MM.1S (cell line): ENCODE results near the gene ATP2A2.

Experiments
- DNase-seq: peaks from one replicate; pipeline ENCODE4 v3.0.0-alpha.2; 2015
- H2AFZ ChIP-seq: fragments of 300-600 bp; sonication (generic); 2 replicates; pipeline ENCODE4 v1.6.0; 2016; ENCODE audit warnings: antibody characterized with exemption, low read length
- H3F3A ChIP-seq: fragments of 300-600 bp; sonication (generic); 2 replicates; pipeline ENCODE4 v1.6.1; 2016; ENCODE audit warnings: mild to moderate bottlenecking, antibody characterized with exemption, low read length, moderate library complexity, mixed read lengths; ENCODE audit not compliant: insufficient read depth
- H3K27ac ChIP-seq: fragments of 300-600 bp; sonication (generic); 2 replicates; pipeline ENCODE4 v1.5.1; 2016; ENCODE audit warnings: mild to moderate bottlenecking, low read length
- H3K27me3 ChIP-seq: fragments of 300-600 bp; sonication (generic); replicated peaks from 2 replicates; pipeline ENCODE4 v1.6.0; 2016; ENCODE audit warnings: low read length; ENCODE audit not compliant: insufficient read depth
- H3K36me3 ChIP-seq: fragments of 300-600 bp; sonication (generic); replicated peaks from 2 replicates; pipeline ENCODE4 v1.6.1; 2016; ENCODE audit warnings: mild to moderate bottlenecking, low read length, mixed read lengths; ENCODE audit not compliant: insufficient read depth
- H3K4me1 ChIP-seq: fragments of 300-600 bp; sonication (generic); 2 replicates; pipeline ENCODE4 v1.6.1; 2016; ENCODE audit warnings: low read length, mixed read lengths
- H3K4me2 ChIP-seq: fragments of 300-600 bp; sonication (generic); 2 replicates; pipeline ENCODE4 v1.6.0; 2016; ENCODE audit warnings: low read depth, low read length
- H3K4me3 ChIP-seq: fragments of 300-600 bp; sonication (generic); 2 replicates; pipeline ENCODE4 v1.5.1; 2016; ENCODE audit warnings: low read length, mixed read lengths
- H3K79me2 ChIP-seq: fragments of 300-600 bp; sonication (generic); 2 replicates; pipeline ENCODE4 v1.6.1; 2016; ENCODE audit warnings: mixed run types, low read length, mixed read lengths
- H3K9ac ChIP-seq: fragments of 300-600 bp; sonication (generic); 2 replicates; pipeline ENCODE4 v1.6.1; 2016; ENCODE audit warnings: low read length, mixed read lengths
- H3K9me2 ChIP-seq: fragments of 300-600 bp; sonication (generic); replicated peaks from 2 replicates; pipeline ENCODE4 v1.6.1; 2016; ENCODE audit warnings: mild to moderate bottlenecking, low read length, mixed read lengths; ENCODE audit not compliant: insufficient read depth
- H3K9me3 ChIP-seq: fragments of 300-600 bp; sonication (generic); replicated peaks from 2 replicates; pipeline ENCODE4 v1.6.1; 2016; ENCODE audit warnings: mild to moderate bottlenecking, low read length, mixed read lengths; ENCODE audit not compliant: insufficient read depth
- H4K20me1 ChIP-seq: fragments of 300-600 bp; sonication (generic); 2 replicates; pipeline ENCODE4 v1.6.1; 2016; ENCODE audit warnings: mild to moderate bottlenecking, low read length, moderate library complexity, mixed read lengths; ENCODE audit not compliant: insufficient read depth
- EZH2 ChIP-seq: fragments of 300-600 bp; sonication (generic); optimal IDR thresholded peaks from 2 replicates; pipeline ENCODE3; 2017; ENCODE audit warnings: low read depth, mild to moderate bottlenecking, antibody characterized with exemption, low read length, mixed read lengths
- EZH2phosphoT487 ChIP-seq: fragments of 300-600 bp; sonication (generic); IDR thresholded peaks from 2 replicates; pipeline ENCODE4 v1.6.1; 2018; ENCODE audit warnings: antibody characterized with exemption, low read length
- TF ChIP-seq, protein P1 (sequence below): fragments of 300-600 bp; sonication (generic); IDR thresholded peaks from 2 replicates; pipeline ENCODE4 v1.5.1; 2016; ENCODE audit warnings: antibody characterized with exemption, low read length, mixed read lengths

The ATP2A2 gene

DNA sequence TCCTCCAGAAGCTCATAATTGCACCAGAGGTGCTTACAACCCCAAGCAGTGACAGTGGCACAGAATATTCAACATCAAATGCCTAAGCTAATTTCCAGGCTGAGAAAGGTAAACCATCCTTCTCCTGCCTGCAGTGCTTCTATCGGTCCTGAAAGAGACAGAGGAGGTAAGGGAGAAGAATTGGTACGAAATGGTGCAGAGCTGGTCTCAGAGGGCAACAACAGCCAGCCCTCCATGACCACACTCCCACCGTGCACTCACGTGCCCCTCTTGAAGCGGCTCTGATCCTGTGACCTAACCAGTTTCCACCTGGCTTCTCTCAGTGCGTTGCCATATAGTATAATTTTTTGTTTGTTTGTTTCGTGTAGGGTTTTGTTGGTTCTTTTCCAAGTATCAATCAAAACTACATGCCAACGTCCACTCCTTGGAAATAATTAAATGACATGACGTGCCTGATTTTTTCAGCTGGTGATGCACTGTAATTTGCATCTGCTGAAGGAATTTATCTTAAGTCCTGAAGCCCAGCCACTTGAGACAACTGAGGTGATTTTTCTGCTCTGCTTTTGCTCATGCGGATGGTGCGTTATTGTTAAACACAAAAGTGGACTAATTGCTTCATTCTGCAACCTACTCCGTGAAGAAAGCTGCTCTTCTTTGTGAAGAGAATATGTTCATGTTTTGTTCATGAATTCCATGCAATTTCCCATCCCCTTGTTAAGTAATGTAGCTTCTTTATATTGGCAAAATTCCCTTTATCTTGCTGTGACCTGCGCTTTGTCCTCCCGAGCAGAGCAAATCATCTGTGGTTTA, 1.3 kb upstream of the ATP2A2 start:
- Histone ChIP-seq H3F3A (peaks cover 8% of the 10 kb centered on the region; the same call in 1 of the 2 replicates), H3K9ac (peak overlapping the region; percentile 88), H2AFZ (peak overlapping the region; percentile 75), H4K20me1 (peaks cover 10% of the 10 kb centered on the region; the same call in 1 of the 2 replicates), H3K4me1 (no peaks in the 10 kb centered on the region), H3K79me2 (peaks cover 33% of the 10 kb centered on the region), H3K27ac (peak overlapping the region; percentile 74; the same call in 1 of the 2 replicates), H3K9me2 (no peaks in the 10 kb centered on the region), H3K4me3 (peak overlapping the region; percentile 78), H3K4me2 (peak overlapping the region; percentile 84), H3K36me3 (no peaks in the 10 kb centered on the region), H3K9me3 (no peaks in the 10 kb centered on the region), H3K27me3 (no peaks in the 10 kb centered on the region)
- TF ChIP-seq, protein P1, sequence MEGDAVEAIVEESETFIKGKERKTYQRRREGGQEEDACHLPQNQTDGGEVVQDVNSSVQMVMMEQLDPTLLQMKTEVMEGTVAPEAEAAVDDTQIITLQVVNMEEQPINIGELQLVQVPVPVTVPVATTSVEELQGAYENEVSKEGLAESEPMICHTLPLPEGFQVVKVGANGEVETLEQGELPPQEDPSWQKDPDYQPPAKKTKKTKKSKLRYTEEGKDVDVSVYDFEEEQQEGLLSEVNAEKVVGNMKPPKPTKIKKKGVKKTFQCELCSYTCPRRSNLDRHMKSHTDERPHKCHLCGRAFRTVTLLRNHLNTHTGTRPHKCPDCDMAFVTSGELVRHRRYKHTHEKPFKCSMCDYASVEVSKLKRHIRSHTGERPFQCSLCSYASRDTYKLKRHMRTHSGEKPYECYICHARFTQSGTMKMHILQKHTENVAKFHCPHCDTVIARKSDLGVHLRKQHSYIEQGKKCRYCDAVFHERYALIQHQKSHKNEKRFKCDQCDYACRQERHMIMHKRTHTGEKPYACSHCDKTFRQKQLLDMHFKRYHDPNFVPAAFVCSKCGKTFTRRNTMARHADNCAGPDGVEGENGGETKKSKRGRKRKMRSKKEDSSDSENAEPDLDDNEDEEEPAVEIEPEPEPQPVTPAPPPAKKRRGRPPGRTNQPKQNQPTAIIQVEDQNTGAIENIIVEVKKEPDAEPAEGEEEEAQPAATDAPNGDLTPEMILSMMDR, result no peak
- no peak for TF ChIP-seq EZH2
- no peak for DNase-seq

DNA sequence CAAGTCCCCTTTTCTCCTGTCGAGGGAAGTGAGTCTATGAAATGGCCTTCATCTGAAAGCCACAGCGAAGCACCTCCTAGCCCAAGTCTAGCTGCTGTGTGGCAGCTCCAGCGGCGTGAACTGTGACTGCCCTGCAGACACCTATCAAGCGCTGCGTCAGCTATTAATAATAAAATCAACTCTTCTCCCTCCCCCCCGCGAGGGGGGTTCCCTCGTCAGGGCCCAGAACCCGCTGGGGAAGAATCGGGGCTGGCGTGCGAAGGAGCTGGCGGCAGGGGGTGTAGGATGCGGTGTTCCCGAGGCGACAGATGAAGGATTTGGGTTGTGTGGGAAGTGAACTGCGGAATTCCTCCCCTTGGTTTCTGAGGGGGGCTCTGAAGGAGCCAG, 662 bp upstream of the ATP2A2 start:
- Histone ChIP-seq H3K9me3 (no peaks in the 10 kb centered on the region), H3K27ac (peak overlapping the region; percentile 74), H3K9ac (peak overlapping the region; percentile 88), H3K4me2 (peak overlapping the region; percentile 84), H2AFZ (peak overlapping the region; percentile 75), H4K20me1 (peaks cover 16% of the 10 kb centered on the region; the same call in 1 of the 2 replicates), H3K27me3 (no peaks in the 10 kb centered on the region), H3K4me3 (peak overlapping the region; percentile 78), H3K4me1 (peaks cover 4% of the 10 kb centered on the region; the same call in 1 of the 2 replicates), H3K36me3 (no peaks in the 10 kb centered on the region), H3K9me2 (no peaks in the 10 kb centered on the region), H3F3A (peaks cover 8% of the 10 kb centered on the region; the same call in 1 of the 2 replicates), H3K79me2 (peaks cover 39% of the 10 kb centered on the region)
- peak; percentile 71 for DNase-seq
- TF ChIP-seq, protein P1, result no peak
- TF ChIP-seq EZH2 (no peak), EZH2phosphoT487 (no peak)

DNA sequence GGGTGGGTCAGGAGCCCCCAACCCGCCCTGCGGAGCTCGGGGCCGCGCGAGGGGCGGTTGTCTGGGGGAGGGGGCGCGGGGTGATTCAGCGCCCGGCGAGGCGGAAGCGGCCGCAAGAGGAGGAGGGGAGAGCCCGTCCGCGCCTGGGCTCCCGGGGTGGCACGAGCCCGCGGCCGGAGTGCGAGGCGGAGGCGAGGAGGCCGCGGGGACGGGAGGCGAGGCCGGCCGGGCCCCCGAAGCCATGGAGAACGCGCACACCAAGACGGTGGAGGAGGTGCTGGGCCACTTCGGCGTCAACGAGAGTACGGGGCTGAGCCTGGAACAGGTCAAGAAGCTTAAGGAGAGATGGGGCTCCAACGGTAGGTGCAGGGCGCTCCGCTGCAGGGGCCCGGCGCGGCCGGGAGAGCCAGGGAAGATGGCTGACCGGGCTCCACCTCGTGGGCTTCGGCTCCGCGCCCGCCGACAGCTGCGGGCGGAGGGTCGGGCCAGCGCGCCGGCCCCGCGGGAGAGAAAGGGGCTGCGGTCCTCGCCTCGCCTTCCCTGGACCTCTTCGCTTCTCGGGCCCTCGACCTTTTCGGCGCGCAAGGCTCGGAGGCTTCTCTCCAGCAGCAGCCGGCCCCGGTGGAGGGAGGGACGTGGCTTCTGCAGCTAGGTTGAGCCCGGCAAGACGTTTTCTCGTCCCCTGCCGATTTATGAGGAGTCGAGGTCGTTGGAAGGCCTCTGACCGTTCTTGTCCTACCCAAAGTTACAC, 677 bp downstream of the ATP2A2 start:
- peaks cover 53% of the 10 kb centered on the region for H3K79me2 ChIP-seq
- H3K4me3 ChIP-seq, result peak overlapping the region; percentile 83
- H3F3A ChIP-seq, result peaks cover 8% of the 10 kb centered on the region; the same call in 1 of the 2 replicates
- no peak overlapping the region; the same call in 1 of the 2 replicates for H2AFZ ChIP-seq
- no peaks in the 10 kb centered on the region for H3K27me3 ChIP-seq
- peak overlapping the region; percentile 93 for H3K4me2 ChIP-seq
- H3K9me3 ChIP-seq, result no peaks in the 10 kb centered on the region
- H3K27ac ChIP-seq, result peak overlapping the region; percentile 71; the same call in 1 of the 2 replicates
- peak; percentile 31 for DNase-seq
- H3K36me3 ChIP-seq, result no peaks in the 10 kb centered on the region
- peaks cover 6% of the 10 kb centered on the region; the same call in 1 of the 2 replicates for H3K4me1 ChIP-seq
- no peaks in the 10 kb centered on the region for H3K9me2 ChIP-seq
- TF ChIP-seq, protein P1, result no peak
- no peak for TF ChIP-seq EZH2
- no peak for TF ChIP-seq EZH2phosphoT487
- H3K9ac ChIP-seq, result peak overlapping the region; percentile 87
- peaks cover 17% of the 10 kb centered on the region; the same call in 1 of the 2 replicates for H4K20me1 ChIP-seq
